T-helper 17 cell (primary cell): ENCODE measurements around the gene MICALL2. TPM values are rescaled to one million over a fixed set of nuclear protein-coding genes. Genes with fewer than 3 reads are reported as not detected.
"Not testable (repeated sequence)": the region's sequence is repeated elsewhere in the genome, so short reads cannot be mapped to it uniquely, and the experiment has no call there.

Source experiments
- ATAC-seq: fragments of 150-1000 bp; cut with Tn5 transposase; 2 replicates; pipeline ENCODE4 v1.10.0; 2021; ENCODE audit warnings: mild to moderate bottlenecking, moderate library complexity
- DNase-seq, 3 donors: peaks; one replicate each; pipeline versions ENCODE4 v3.0.0 to v3.0.0-alpha.2; 2020 to 2021
- H3K9me3 ChIP-seq: one replicate; pipeline ENCODE4 v1.7.0; 2013; ENCODE audit warnings: low read length, mild to moderate bottlenecking; ENCODE audit not compliant: control insufficient read depth, poor library complexity, severe bottlenecking
- H3K27ac Mint-ChIP-seq: one replicate; pipeline ENCODE4 v1.8.0; 2022; ENCODE audit warnings: mild to moderate bottlenecking, moderate library complexity, mixed read lengths
- H3K27me3 Mint-ChIP-seq: one replicate; pipeline ENCODE4 v1.8.0; 2022; ENCODE audit warnings: mixed read lengths
- H3K36me3 Mint-ChIP-seq: one replicate; pipeline ENCODE4 v1.8.0; 2022; ENCODE audit warnings: low read depth, mixed read lengths
- H3K4me1 Mint-ChIP-seq: one replicate; pipeline ENCODE4 v1.8.0; 2022; ENCODE audit warnings: mild to moderate bottlenecking, mixed read lengths
- H3K4me3 Mint-ChIP-seq: one replicate; pipeline ENCODE4 v1.8.0; 2022; ENCODE audit warnings: mild to moderate bottlenecking, moderate library complexity, mixed read lengths
- total RNA-seq, 4 donors: library from RNA in 2 of 4; stranded (reverse) in 2 of 4; gene quantifications; one replicate each; pipeline ENCODE4 v1.2.3 and lab custom pipeline; 2022 to 2026

MICALL2 gene
- total RNA-seq, 2 donors from 2014 or later, result 3.2 to 3.4 TPM

DNA sequence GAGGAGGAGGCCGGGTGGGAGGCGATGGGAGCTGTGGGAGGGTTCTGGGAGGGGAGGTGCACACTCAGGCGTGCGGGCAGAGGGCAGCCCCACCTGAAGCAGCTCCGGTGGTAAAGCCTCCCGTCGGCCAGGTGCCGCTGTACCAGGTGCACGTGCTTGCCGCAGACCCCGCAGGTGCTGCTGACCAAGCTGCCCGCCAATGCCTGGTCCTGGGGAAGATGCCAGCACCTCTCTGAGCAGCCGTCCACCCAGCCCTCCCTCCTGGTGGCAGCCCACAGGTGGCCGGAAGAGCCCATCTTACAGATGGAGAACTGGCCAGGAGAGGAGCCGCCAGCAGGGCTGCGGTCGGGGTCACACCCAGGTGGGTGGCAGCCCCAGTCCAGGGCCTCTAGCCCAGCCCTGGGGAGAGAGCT is 12.6 kb downstream of the MICALL2 start:
- H3K27ac Mint-ChIP-seq, result no peak overlapping the region
- no peak for ATAC-seq
- no peak for DNase-seq
- no peaks in the 10 kb centered on the region for H3K4me1 Mint-ChIP-seq
- no peaks in the 10 kb centered on the region for H3K36me3 Mint-ChIP-seq
- no peaks in the 10 kb centered on the region for H3K9me3 ChIP-seq
- no peak overlapping the region for H3K4me3 Mint-ChIP-seq
- no peaks in the 10 kb centered on the region for H3K27me3 Mint-ChIP-seq

DNA sequence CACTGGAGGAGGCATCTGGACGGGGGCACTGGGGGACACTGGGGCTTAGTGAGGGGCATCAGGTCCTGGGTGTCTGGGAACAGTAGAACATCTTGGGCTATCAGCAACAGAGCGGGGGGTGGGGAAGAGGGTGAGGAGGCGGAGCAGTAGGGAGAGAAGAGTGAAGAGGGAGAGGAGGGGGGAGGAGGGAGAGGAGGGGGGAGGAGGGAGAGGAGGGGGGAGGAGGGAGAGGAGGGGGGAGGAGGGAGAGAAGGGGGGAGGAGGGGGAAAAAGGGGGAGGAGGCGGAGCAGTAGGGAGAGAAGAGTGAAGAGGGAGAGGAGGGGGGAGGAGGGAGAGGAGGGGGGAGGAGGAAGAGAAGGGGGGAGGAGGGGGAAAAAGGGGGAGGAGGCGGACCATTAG is 13.2 kb downstream of the MICALL2 start:
- not testable (repeated sequence) for H3K9me3 ChIP-seq, H3K4me1 Mint-ChIP-seq, H3K27me3 Mint-ChIP-seq, ATAC-seq, H3K27ac Mint-ChIP-seq, DNase-seq, H3K36me3 Mint-ChIP-seq, H3K4me3 Mint-ChIP-seq

DNA sequence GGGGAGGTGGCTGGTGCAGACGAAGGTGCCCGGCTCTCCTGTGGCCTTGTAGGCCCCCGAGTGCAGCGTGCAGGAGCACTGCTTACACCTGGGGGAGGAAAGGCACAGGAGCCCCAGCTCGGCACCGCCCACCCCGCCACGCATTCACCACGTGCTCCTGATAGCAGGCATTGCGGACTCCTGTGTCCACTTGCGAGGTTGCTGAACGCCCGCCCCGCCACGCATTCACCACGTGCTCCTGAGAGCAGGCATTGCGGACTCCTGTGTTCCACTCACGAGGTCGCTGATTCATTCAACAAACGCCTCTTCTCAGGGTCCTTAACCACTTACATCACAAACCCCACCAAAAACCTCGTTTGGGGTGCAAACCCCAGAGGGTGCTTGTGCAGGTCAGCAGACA is 13.9 kb downstream of the MICALL2 start:
- ATAC-seq, result no peak
- Mint-ChIP-seq H3K4me1 (no peaks in the 10 kb centered on the region), H3K27me3 (no peaks in the 10 kb centered on the region), H3K27ac (no peak overlapping the region), H3K36me3 (no peaks in the 10 kb centered on the region), H3K4me3 (no peak overlapping the region)
- no peaks in the 10 kb centered on the region for H3K9me3 ChIP-seq
- no peak for DNase-seq

DNA sequence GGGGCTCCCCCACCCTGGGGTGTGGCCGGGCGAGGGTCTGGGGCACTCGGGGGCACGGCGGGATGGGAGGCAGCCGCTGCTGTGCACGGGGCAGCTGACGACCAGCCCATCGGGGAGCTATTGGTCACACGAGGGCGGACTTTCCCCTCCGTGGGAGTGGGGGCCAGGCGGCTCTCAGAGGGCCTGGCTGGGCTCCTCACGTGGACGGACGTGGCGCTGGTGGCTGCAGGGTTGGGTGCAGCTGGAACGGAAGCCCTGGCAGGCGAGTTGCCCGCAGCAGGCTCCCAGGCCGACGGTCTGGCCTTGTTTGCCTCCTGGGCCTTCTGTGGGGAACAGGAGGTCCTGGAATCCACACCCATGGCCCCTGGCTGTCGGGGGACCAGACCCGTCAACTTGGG is 14.3 kb downstream of the MICALL2 start:
- Mint-ChIP-seq H3K4me1 (no peaks in the 10 kb centered on the region), H3K4me3 (no peak overlapping the region), H3K27me3 (no peaks in the 10 kb centered on the region), H3K36me3 (no peaks in the 10 kb centered on the region), H3K27ac (no peak overlapping the region)
- H3K9me3 ChIP-seq, result no peaks in the 10 kb centered on the region
- ATAC-seq, result no peak
- no peak for DNase-seq

DNA sequence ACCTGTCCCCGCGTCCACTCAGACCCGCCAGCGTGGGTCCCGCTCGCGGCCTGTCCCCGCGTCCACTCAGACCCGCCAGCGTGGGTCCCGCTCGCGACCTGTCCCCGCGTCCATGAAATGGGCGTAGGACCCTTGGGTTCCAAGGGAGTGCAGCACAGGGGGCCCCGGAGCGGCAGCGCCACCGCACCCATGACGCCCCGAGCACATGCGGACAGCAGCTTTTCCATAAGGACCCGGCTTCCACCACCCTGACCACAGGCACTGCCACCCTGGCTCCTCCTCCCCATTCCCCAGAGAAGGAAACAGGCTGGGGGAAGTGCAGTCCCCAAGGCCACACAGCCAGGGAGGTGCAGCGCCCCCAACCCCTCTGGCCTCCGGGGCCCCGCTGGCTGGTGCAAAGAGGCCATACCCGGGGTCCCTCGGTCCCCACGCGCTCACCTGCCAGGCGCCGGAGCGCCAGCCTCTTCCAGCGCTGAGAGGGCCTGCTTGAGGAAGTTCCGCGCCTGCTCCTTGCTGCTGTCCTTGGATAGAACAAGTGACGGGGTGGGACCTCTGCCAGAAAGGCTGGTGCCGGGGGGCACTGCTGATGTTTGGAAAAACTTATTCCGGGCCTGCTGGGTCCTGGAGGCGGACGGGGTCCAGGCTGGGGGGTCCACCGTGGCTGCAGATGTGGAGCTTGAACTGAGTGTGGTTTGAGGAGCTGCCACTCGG is 14.9 kb downstream of the MICALL2 start:
- no peak for ATAC-seq
- no peaks in the 10 kb centered on the region for H3K9me3 ChIP-seq
- Mint-ChIP-seq H3K36me3 (no peaks in the 10 kb centered on the region), H3K4me3 (no peak overlapping the region), H3K27me3 (no peaks in the 10 kb centered on the region), H3K4me1 (no peaks in the 10 kb centered on the region), H3K27ac (no peak overlapping the region)
- no peak for DNase-seq

DNA sequence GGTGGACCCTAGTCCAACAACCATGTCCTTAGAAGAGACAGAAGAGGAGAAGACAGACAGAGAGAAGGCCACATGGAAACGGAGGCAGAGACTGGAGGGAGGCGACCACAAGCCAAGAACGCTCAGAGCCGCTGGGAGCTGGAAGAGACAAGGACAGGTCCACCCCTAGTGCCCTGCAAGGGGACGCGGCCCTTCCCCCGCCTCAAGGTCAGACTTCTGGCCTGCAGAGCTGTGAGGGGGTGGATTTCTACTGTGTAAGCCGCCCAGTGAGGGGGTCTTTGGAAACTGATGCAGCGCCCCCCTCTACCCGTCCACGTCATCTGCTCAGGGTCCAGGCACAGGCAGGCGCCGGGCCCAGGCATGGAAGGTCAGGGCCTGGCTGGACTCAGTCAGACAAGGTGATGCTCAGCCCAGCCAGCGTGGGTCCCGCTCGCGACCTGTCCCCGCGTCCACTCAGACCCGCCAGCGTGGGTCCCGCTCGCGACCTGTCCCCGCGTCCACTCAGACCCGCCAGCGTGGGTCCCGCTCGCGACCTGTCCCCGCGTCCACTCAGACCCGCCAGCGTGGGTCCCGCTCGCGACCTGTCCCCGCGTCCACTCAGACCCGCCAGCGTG is 15.6 kb downstream of the MICALL2 start:
- not testable (repeated sequence) for ATAC-seq, H3K27ac Mint-ChIP-seq

DNA sequence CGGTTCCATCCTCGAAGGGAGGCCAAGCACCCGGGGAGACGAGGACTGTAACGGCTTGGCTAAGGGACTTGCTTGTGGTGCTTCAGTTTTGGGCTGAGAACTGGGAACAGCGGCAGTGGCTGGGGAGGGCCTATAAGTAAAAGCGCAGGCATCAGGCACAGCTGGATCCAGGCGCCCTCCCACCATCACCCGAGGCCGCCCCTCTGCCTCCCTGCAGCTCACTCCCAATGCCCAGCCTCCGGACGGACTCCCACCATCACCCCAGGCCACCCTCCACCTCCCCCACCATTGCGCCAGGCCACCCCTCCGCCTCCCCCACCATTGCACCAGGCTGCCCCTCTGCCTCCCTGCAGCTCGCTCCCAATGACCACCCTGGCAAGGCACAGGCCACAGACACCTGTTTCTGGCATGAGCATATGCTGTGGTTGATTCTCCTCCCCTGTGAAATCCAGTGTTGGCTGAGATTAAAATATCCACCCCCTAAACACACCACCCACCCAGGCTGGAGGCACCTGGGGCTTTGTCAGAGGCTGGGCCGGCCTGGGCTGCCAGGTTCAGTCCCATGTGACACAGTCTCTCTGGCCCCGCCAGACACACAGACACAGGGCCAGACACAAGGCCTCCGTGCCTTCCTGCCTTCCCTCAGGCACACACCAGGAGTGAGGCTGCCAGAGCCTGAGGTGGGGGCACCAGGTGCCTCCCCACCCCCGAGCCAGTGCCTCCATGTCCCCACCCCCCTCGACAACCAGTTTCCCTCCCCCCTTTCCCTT is 16.7 kb downstream of the MICALL2 start:
- no peaks in the 10 kb centered on the region for H3K4me1 Mint-ChIP-seq
- DNase-seq (no peak), ATAC-seq (no peak)
- no peaks in the 10 kb centered on the region for H3K36me3 Mint-ChIP-seq
- no peak overlapping the region for H3K4me3 Mint-ChIP-seq
- no peaks in the 10 kb centered on the region for H3K9me3 ChIP-seq
- no peaks in the 10 kb centered on the region for H3K27me3 Mint-ChIP-seq
- no peak overlapping the region for H3K27ac Mint-ChIP-seq

More for the DNA sequence above, 15.6 kb downstream of the MICALL2 start:
- H3K4me1 Mint-ChIP-seq, DNase-seq, H3K27me3 Mint-ChIP-seq, H3K9me3 ChIP-seq, H3K4me3 Mint-ChIP-seq, H3K36me3 Mint-ChIP-seq: not testable (repeated sequence)

DNA sequence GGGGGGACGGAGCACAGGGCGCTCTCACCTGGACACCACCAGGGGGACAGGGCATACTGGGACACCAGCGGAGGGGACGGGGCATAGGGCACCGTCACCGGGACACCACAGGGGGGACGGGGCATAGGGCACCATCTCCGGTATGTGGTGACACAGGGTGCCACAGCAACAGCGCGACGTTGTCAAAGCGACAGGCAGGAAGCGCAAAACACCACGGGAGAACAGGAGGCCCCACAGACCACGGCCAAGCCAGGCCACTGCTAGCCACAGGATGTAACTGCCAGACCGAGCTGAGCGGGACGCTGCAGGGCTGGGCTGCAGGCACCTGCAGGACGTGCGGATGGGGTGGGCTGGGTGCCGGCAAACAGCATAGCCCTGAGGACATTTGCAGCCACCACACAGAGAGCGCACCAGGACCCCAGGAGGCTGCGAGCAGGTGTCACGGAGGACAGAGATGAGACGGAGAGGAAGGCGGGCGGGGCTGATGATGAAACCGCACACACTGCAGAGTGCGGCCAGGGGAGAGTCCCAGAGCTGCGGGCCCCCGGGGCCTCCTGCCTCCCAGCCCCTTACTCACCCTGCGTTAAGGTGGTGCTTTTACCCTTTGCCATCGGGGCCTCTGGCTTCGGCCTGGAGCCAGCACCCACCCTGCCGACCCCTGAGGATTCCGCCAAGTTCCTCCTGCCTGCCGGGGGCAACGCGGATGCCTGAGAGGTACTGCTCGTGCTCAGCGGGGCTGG is 17.5 kb downstream of the MICALL2 start:
- Mint-ChIP-seq H3K36me3 (no peaks in the 10 kb centered on the region), H3K4me3 (no peak overlapping the region), H3K27me3 (no peaks in the 10 kb centered on the region), H3K4me1 (no peaks in the 10 kb centered on the region), H3K27ac (no peak overlapping the region)
- no peak for ATAC-seq
- DNase-seq, result no peak
- H3K9me3 ChIP-seq, result no peaks in the 10 kb centered on the region

DNA sequence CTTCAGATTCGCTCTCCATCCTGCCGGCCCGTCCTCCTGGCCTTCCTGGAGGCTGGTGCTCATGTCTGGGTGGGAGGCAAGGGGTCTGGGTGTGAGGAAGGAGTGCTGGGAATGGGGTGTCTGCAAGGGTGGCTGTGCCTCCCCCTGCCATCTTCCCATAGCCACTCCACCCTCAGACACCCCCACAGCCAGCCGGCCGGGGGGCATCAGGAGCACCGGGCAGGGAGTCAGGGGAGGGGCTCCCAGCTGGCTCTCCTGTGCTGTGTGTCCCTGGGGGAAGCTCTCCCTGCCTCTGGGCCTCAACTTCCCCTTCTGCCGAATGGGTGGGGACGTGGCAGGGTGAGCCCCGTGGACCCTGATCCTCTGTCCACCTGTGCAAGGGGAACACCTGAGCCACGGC is 18.6 kb downstream of the MICALL2 start:
- Mint-ChIP-seq H3K36me3 (no peaks in the 10 kb centered on the region), H3K4me3 (no peak overlapping the region), H3K27ac (no peak overlapping the region), H3K4me1 (no peaks in the 10 kb centered on the region), H3K27me3 (no peaks in the 10 kb centered on the region)
- no peaks in the 10 kb centered on the region for H3K9me3 ChIP-seq
- ATAC-seq (no peak), DNase-seq (no peak)

DNA sequence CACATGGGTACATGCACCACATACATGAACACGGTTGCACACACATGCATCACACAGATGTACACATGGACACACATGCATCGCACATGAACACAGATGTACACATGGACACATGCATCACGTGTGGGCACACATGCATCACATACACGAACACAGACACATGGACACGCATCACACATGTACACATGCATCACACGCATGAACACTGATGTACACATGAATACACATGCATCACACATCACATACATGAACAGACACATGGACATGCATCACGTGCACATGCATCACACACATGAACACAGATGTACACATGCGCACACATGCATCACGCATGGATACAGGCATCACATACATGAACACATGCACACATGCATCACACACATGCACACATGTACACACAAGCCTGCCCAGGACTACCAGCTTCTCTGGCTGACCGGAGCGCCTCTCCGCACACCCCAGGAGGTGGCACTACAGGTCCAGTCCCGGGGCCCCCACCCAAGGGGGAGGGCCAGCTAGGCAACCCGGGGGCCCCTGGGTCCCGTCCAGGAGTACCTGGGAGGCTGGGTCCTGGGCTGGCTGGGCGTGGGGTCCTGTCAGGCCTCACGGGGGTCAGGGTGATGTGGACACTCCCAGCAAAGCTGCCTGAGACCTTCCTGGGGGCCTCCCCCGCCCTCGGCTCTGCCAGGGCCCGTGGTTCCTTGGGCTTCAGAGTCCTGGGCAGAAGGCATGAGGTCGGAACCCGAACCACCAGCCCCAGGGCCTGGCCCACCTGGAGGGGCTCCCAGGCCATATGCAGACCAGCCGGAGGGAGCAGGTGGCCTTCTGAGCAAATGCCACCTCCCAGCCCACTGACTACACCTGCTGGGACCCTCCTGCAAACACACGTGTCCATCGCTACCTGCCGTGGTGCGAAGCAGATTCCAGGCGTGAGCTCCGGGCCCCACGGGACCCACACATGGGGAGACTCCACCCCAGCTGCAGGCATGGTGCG is 19.6 kb downstream of the MICALL2 start:
- no peaks in the 10 kb centered on the region for H3K4me1 Mint-ChIP-seq
- ATAC-seq (no peak), DNase-seq (no peak)
- no peaks in the 10 kb centered on the region for H3K27me3 Mint-ChIP-seq
- no peaks in the 10 kb centered on the region for H3K9me3 ChIP-seq
- H3K36me3 Mint-ChIP-seq, result no peaks in the 10 kb centered on the region
- no peak overlapping the region for H3K27ac Mint-ChIP-seq
- H3K4me3 Mint-ChIP-seq, result no peak overlapping the region

DNA sequence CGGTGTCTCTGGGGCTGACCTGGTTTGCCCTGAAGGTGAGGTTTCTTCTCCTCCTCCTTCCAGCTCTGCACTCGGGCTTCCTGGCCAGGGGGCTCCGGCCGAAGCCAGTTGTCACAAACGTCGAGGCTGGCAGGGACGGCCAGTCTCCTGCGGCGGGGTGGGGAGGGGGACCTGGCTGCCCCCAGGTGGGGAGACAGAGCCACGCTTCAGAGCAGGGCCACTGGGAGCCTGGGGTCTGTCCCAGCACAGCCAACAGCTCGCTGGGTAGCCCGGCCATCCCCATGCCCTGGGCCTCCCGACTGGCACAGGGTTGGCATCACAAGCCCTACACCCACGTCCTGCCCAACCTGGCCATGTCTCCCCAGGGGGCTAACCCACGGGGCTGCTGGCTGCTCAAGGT is 20.4 kb downstream of the MICALL2 start:
- ATAC-seq, result no peak
- no peak for DNase-seq
- H3K9me3 ChIP-seq, result no peaks in the 10 kb centered on the region
- Mint-ChIP-seq H3K36me3 (no peaks in the 10 kb centered on the region), H3K27me3 (no peaks in the 10 kb centered on the region), H3K4me1 (no peaks in the 10 kb centered on the region), H3K4me3 (no peak overlapping the region), H3K27ac (no peak overlapping the region)

DNA sequence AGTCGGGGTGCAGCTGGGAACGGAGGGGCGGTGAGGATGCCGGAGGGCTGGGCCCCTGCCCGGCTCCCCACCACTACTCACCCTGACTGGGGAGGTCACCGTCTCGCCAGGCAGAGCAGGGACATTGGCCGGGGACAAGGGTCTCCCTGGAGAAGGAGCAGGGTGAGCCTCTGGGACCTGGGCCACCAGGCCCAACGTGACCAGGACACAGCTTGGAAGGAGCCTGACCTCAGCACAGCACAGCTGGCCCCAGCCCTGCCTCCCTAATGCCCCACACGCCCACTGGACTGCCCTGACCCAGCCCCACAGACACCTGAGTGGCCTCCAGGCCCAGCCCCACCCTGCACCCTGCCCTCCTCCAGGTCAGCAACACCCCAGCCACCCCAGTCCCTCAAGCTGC is 21.1 kb downstream of the MICALL2 start:
- H3K9me3 ChIP-seq, result no peaks in the 10 kb centered on the region
- H3K4me3 Mint-ChIP-seq, result no peak overlapping the region
- H3K27ac Mint-ChIP-seq, result no peak overlapping the region
- H3K4me1 Mint-ChIP-seq, result no peaks in the 10 kb centered on the region
- H3K27me3 Mint-ChIP-seq, result no peaks in the 10 kb centered on the region
- no peaks in the 10 kb centered on the region for H3K36me3 Mint-ChIP-seq
- ATAC-seq (no peak), DNase-seq (no peak)
